Neural cell (in vitro differentiated cells): Measurements from ENCODE around the gene HEG1. TPM values are rescaled to one million over a fixed set of nuclear protein-coding genes. Genes with fewer than 3 reads are reported as not detected.

Experiments
- H2AFZ ChIP-seq: fragments of 200-600, 300-800 bp; sonication (generic), shearing (Covaris generic); 2 replicates; pipeline ENCODE4 v1.6.0; 2014; ENCODE audit warnings: low read depth, mild to moderate bottlenecking, antibody characterized with exemption, low read length, moderate library complexity
- H3F3A ChIP-seq: fragments of 200-600 bp; shearing (Covaris generic); 2 replicates; pipeline ENCODE4 v1.6.1; 2016; ENCODE audit warnings: mild to moderate bottlenecking, moderate library complexity, mixed read lengths, antibody characterized with exemption, low read length; ENCODE audit not compliant: insufficient read depth, poor library complexity, severe bottlenecking
- H3K27ac ChIP-seq: fragments of 200-600, 300-800 bp; sonication (generic), shearing (Covaris generic); 2 replicates; pipeline ENCODE4 v1.5.1; 2014; ENCODE audit warnings: mild to moderate bottlenecking, low read length, moderate library complexity
- H3K27me3 ChIP-seq: fragments of 300-800, 200-600 bp; sonication (generic), shearing (Covaris generic); 2 replicates; pipeline ENCODE4 v1.6.0; 2014; ENCODE audit warnings: mild to moderate bottlenecking, low read depth, low read length, moderate library complexity; ENCODE audit not compliant: insufficient read depth
- H3K36me3 ChIP-seq: fragments of 300-800, 200-600 bp; sonication (generic), shearing (Covaris generic); 2 replicates; pipeline ENCODE4 v1.5.1; 2014; ENCODE audit warnings: mild to moderate bottlenecking, antibody characterized with exemption, low read length, moderate library complexity; ENCODE audit not compliant: insufficient read depth
- H3K4me2 ChIP-seq: fragments of 300-800, 200-600 bp; sonication (generic), shearing (Covaris generic); 2 replicates; pipeline ENCODE4 v1.6.0; 2014; ENCODE audit warnings: mild to moderate bottlenecking, low read length
- H3K4me3 ChIP-seq: fragments of 300-800, 200-600 bp; sonication (generic), shearing (Covaris generic); 2 replicates; pipeline ENCODE4 v1.5.1; 2014; ENCODE audit warnings: mild to moderate bottlenecking, low read length, moderate library complexity
- H3K79me2 ChIP-seq: fragments of 200-600 bp; shearing (Covaris generic); replicated peaks from 2 replicates; pipeline ENCODE4 v1.6.0; 2014; ENCODE audit warnings: mild to moderate bottlenecking, low read length, moderate library complexity; ENCODE audit not compliant: insufficient read depth
- H3K9ac ChIP-seq: fragments of 300-800, 200-600 bp; sonication (generic), shearing (Covaris generic); 2 replicates; pipeline ENCODE4 v1.6.1; 2016; ENCODE audit warnings: mild to moderate bottlenecking, low read length, mixed read lengths
- H3K9me2 ChIP-seq: fragments of 200-600 bp; shearing (Covaris generic); 2 replicates; pipeline ENCODE4 v1.6.1; 2016; ENCODE audit warnings: mild to moderate bottlenecking, low read length, mixed read lengths; ENCODE audit not compliant: insufficient read depth
- H3K9me3 ChIP-seq: fragments of 200-600, 300-800 bp; sonication (generic), shearing (Covaris generic); 2 replicates; pipeline ENCODE4 v1.6.1; 2016; ENCODE audit warnings: mild to moderate bottlenecking, mixed run types, low read length, moderate library complexity, mixed read lengths
- H4K20me1 ChIP-seq: fragments of 200-600 bp; shearing (Covaris generic); 2 replicates; pipeline ENCODE4 v1.6.1; 2016; ENCODE audit warnings: mild to moderate bottlenecking, mixed run types; ENCODE audit not compliant: insufficient read depth
- CTCF ChIP-seq: fragments of 450-650 bp; IDR thresholded peaks from 2 replicates; pipeline ENCODE4 v1.5.1; 2014; ENCODE audit warnings: antibody characterized with exemption, mild to moderate bottlenecking, moderate library complexity; ENCODE audit not compliant: poor library complexity, severe bottlenecking
- EP300 ChIP-seq: fragments of 450-650 bp; conservative IDR thresholded peaks from 2 replicates; pipeline ENCODE4 v1.6.1; 2014; ENCODE audit warnings: antibody characterized with exemption, mild to moderate bottlenecking, moderate library complexity; ENCODE audit not compliant: poor library complexity, severe bottlenecking
- EZH2 ChIP-seq: fragments of 200-600, 300-800 bp; shearing (Covaris generic), sonication (generic); IDR thresholded peaks from 2 replicates; pipeline ENCODE4 v1.6.1; 2014; ENCODE audit warnings: antibody characterized with exemption, low read length, borderline replicate concordance, mild to moderate bottlenecking; ENCODE audit not compliant: insufficient read depth, poor library complexity, severe bottlenecking
- MXI1 ChIP-seq: fragments of 450-650 bp; conservative IDR thresholded peaks from 2 replicates; pipeline ENCODE4 v1.6.1; 2014; ENCODE audit warnings: antibody characterized with exemption, mild to moderate bottlenecking; ENCODE audit not compliant: poor library complexity, severe bottlenecking
- POLR2AphosphoS5 ChIP-seq: IDR thresholded peaks from 2 replicates; pipeline ENCODE4 v1.6.1; 2012
- RAD21 ChIP-seq: fragments of 450-650 bp; conservative IDR thresholded peaks from 2 replicates; pipeline ENCODE4 v1.6.1; 2014; ENCODE audit warnings: antibody characterized with exemption, mild to moderate bottlenecking, moderate library complexity
- SMC3 ChIP-seq: fragments of 450-650 bp; conservative IDR thresholded peaks from 2 replicates; pipeline ENCODE4 v1.6.1; 2014; ENCODE audit warnings: antibody characterized with exemption, mild to moderate bottlenecking, moderate library complexity; ENCODE audit not compliant: poor library complexity
- TAF1 ChIP-seq: IDR thresholded peaks from 2 replicates; pipeline ENCODE4 v1.6.1; 2012; ENCODE audit warnings: low read depth
- polyA plus RNA-seq: library from polyadenylated mRNA; depleted of rRNA; stranded (reverse); fragments of >200 nt; gene quantifications from 2 replicates; pipeline ENCODE4 v1.2.3, GENCODE V29; 2014
- TF ChIP-seq, protein P1 (sequence below): IDR thresholded peaks from 2 replicates; pipeline ENCODE4 v1.6.1; 2012; ENCODE audit warnings: borderline replicate concordance

The HEG1 gene
- polyA plus RNA-seq, 1 donor from 2014 or later, result 0.48 TPM

DNA sequence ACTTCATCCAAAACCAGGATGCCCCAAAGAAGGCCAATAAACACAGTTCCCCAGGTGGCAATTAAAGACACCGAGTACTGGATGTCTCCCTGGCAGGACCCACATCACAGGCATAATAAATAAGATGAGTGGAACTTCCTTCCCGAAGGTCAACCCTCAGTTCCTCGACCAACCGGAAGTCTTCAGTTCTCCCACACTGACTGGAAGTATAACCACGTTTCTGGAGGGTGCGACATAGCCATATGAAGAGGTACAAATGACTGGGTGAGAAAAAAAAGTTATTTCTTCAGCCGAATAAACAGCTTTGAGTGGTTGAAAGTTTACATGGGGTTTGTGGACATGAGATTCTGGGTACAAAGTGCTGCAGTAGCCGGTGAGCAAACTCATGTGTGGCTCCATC lies 86.6 kb downstream of the HEG1 start:
- Histone ChIP-seq H3K4me3 (no peak overlapping the region), H3F3A (no peaks in the 10 kb centered on the region), H3K27me3 (no peaks in the 10 kb centered on the region), H2AFZ (no peak overlapping the region), H3K27ac (no peak overlapping the region), H3K9me3 (no peaks in the 10 kb centered on the region), H3K36me3 (no peaks in the 10 kb centered on the region), H3K9ac (no peak overlapping the region), H4K20me1 (no peaks in the 10 kb centered on the region), H3K79me2 (no peaks in the 10 kb centered on the region), H3K9me2 (no peaks in the 10 kb centered on the region), H3K4me2 (no peak overlapping the region)
- TF ChIP-seq EZH2 (no peak), CTCF (no peak), EP300 (no peak), MXI1 (no peak), SMC3 (no peak), POLR2AphosphoS5 (no peak), TAF1 (no peak), RAD21 (no peak)
- TF ChIP-seq, protein P1, sequence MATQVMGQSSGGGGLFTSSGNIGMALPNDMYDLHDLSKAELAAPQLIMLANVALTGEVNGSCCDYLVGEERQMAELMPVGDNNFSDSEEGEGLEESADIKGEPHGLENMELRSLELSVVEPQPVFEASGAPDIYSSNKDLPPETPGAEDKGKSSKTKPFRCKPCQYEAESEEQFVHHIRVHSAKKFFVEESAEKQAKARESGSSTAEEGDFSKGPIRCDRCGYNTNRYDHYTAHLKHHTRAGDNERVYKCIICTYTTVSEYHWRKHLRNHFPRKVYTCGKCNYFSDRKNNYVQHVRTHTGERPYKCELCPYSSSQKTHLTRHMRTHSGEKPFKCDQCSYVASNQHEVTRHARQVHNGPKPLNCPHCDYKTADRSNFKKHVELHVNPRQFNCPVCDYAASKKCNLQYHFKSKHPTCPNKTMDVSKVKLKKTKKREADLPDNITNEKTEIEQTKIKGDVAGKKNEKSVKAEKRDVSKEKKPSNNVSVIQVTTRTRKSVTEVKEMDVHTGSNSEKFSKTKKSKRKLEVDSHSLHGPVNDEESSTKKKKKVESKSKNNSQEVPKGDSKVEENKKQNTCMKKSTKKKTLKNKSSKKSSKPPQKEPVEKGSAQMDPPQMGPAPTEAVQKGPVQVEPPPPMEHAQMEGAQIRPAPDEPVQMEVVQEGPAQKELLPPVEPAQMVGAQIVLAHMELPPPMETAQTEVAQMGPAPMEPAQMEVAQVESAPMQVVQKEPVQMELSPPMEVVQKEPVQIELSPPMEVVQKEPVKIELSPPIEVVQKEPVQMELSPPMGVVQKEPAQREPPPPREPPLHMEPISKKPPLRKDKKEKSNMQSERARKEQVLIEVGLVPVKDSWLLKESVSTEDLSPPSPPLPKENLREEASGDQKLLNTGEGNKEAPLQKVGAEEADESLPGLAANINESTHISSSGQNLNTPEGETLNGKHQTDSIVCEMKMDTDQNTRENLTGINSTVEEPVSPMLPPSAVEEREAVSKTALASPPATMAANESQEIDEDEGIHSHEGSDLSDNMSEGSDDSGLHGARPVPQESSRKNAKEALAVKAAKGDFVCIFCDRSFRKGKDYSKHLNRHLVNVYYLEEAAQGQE, result no peak

DNA sequence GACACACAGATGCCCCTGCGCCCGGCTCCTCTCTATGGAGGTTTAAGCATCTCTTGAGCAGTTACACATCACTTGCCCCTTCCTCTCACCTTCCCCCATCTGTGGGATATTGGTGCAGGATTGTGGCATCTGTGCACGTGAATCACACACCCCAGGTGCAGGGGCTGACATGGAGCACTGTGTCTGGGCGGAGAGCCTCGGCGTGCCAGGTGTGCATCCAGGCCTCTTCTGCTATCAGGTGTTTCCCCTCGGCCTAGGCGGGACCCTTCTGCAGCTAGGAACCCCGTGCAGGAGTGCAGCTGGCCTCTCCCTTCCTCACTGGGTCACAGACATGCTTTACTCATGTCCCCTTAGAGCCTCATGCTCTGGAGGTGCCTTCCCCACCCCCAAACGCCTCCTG lies 87.8 kb downstream of the HEG1 start:
- Histone ChIP-seq H3K9ac (no peak overlapping the region), H3K27me3 (no peaks in the 10 kb centered on the region)
- TF ChIP-seq CTCF, result no peak
- no peak for TF ChIP-seq TAF1
- TF ChIP-seq SMC3, result no peak
- no peak for TF ChIP-seq EP300
- no peak for TF ChIP-seq RAD21
- no peak for TF ChIP-seq MXI1
- TF ChIP-seq, protein P1, result no peak
- TF ChIP-seq POLR2AphosphoS5, result no peak
- no peak for TF ChIP-seq EZH2

More for the DNA sequence above, 87.8 kb downstream of the HEG1 start:
- H2AFZ ChIP-seq, result no peak overlapping the region
- H3K4me3 ChIP-seq, result no peak overlapping the region
- H3K27ac ChIP-seq, result no peak overlapping the region
- no peak overlapping the region for H3K4me2 ChIP-seq
- H3K36me3 ChIP-seq, result no peaks in the 10 kb centered on the region
- no peaks in the 10 kb centered on the region for H3K9me2 ChIP-seq
- no peaks in the 10 kb centered on the region for H3F3A ChIP-seq
- no peaks in the 10 kb centered on the region for H3K79me2 ChIP-seq
- H4K20me1 ChIP-seq, result no peaks in the 10 kb centered on the region
- H3K9me3 ChIP-seq, result no peaks in the 10 kb centered on the region
